ENCODE data around the gene SLC32A1. TPM values are rescaled to one million over a fixed set of nuclear protein-coding genes. Genes with fewer than 3 reads are reported as not detected.

Gene SLC32A1
- total and polyA plus RNA-seq, 4 experiments from 2014 or later, result not detected

GRCh38 chr20:38769376-38770295 is 45.4 kb downstream of the SLC32A1 start:
- Histone ChIP-seq H3K27ac (ENCODE audit: low read depth, low read length) (no peak overlapping the region), H3K4me3 (ENCODE audit: low read length in 2 of 2) (no peak overlapping the region), H3K36me3 (ENCODE audit: insufficient read depth, low read length) (peaks cover 64% of the 10 kb centered on the region), H3K9me3 (ENCODE audit: control insufficient read depth in 1 of 2, low read length in 2 of 2) (no peaks in the 10 kb centered on the region), H3K4me1 (ENCODE audit: insufficient read depth, low read length) (no peaks in the 10 kb centered on the region), H3K27me3 (ENCODE audit: insufficient read depth, low read length) (no peaks in the 10 kb centered on the region)
- Mint-ChIP-seq H3K27me3 (no peaks in the 10 kb centered on the region), H3K36me3 (peaks cover 75 to 86% of the 10 kb centered on the region in 2 donors), H3K4me1 (peaks cover 0 to 4% (median 0%) of the 10 kb centered on the region in 4 donors), H3K27ac (peak overlapping the region in 4 of 7 donors; percentile 7 to 63 (median 40)), H3K4me3 (no peak overlapping the region), H3K9me3 (peaks cover 4 to 16% (median 8%) of the 10 kb centered on the region in 8 donors)
- ChIA-PET POLR2A (ENCODE audit: partially characterized antibody) (no interaction called here), CTCF (ENCODE audit: partially characterized antibody) (interaction anchor here (1.1 to 1.6 kb wide), 2 partner anchors 123 kb away, joined by 5 to 6 read pairs; no protein-coding TSS in a partner anchor)
- intact Hi-C loops (cut with micrococcal nuclease), result no loop called here
- no peak for DNase-seq

GRCh38 chr20:38770546-38770945 is 46.3 kb downstream of the SLC32A1 start:
- no peak overlapping the region for H3K27ac Mint-ChIP-seq
- H3K4me1 ChIP-seq (ENCODE audit: insufficient read depth, low read length), result no peaks in the 10 kb centered on the region
- DNase-seq, result no peak
- intact Hi-C loops (cut with micrococcal nuclease), result no loop called here
- no peak overlapping the region for H3K4me3 Mint-ChIP-seq
- peaks cover 70 to 80% of the 10 kb centered on the region in 2 donors for H3K36me3 Mint-ChIP-seq
- no peaks in the 10 kb centered on the region for H3K9me3 ChIP-seq (ENCODE audit: control insufficient read depth in 1 of 2, low read length in 2 of 2)
- H3K27ac ChIP-seq (ENCODE audit: low read depth, low read length), result no peak overlapping the region
- ChIA-PET CTCF (ENCODE audit: partially characterized antibody) (interaction anchor here (1.1 kb wide), 1 partner anchor 122 kb away, joined by 5 read pairs; no protein-coding TSS in a partner anchor), POLR2A (ENCODE audit: partially characterized antibody) (no interaction called here)
- H3K9me3 Mint-ChIP-seq, result peaks cover 4 to 16% (median 8%) of the 10 kb centered on the region in 8 donors
- no peaks in the 10 kb centered on the region for H3K27me3 ChIP-seq (ENCODE audit: insufficient read depth, low read length)
- no peaks in the 10 kb centered on the region for H3K4me1 Mint-ChIP-seq
- H3K27me3 Mint-ChIP-seq, result no peaks in the 10 kb centered on the region
- H3K4me3 ChIP-seq (ENCODE audit: low read length in 2 of 2), result no peak overlapping the region
- peaks cover 60% of the 10 kb centered on the region for H3K36me3 ChIP-seq (ENCODE audit: insufficient read depth, low read length)

GRCh38 chr20:38770970-38771369 is 46.7 kb downstream of the SLC32A1 start:
- Mint-ChIP-seq H3K36me3 (peaks cover 67 to 76% of the 10 kb centered on the region in 2 donors), H3K27me3 (no peaks in the 10 kb centered on the region), H3K9me3 (peaks cover 4 to 16% (median 8%) of the 10 kb centered on the region in 8 donors), H3K4me1 (no peaks in the 10 kb centered on the region), H3K27ac (peak overlapping the region in 1 of 7 donors; percentile 60), H3K4me3 (no peak overlapping the region)
- Histone ChIP-seq H3K4me1 (ENCODE audit: insufficient read depth, low read length) (no peaks in the 10 kb centered on the region), H3K9me3 (ENCODE audit: control insufficient read depth in 1 of 2, low read length in 2 of 2) (no peaks in the 10 kb centered on the region), H3K4me3 (ENCODE audit: low read length in 2 of 2) (no peak overlapping the region), H3K36me3 (ENCODE audit: insufficient read depth, low read length) (peaks cover 55% of the 10 kb centered on the region), H3K27me3 (ENCODE audit: insufficient read depth, low read length) (no peaks in the 10 kb centered on the region), H3K27ac (ENCODE audit: low read depth, low read length) (no peak overlapping the region)
- intact Hi-C loops (cut with micrococcal nuclease), result no loop called here
- CTCF ChIA-PET (ENCODE audit: partially characterized antibody), result interaction anchor here (1.1 kb wide), 1 partner anchor 122 kb away, joined by 5 read pairs; no protein-coding TSS in a partner anchor
- POLR2A ChIA-PET (ENCODE audit: partially characterized antibody), result no interaction called here
- DNase-seq, result no peak

- CTCF ChIA-PET (ENCODE audit: partially characterized antibody), result no interaction called here
- Mint-ChIP-seq H3K27ac (peak overlapping the region in 1 of 7 donors; percentile 60), H3K4me3 (no peak overlapping the region), H3K9me3 (peaks cover 4 to 16% (median 8%) of the 10 kb centered on the region in 8 donors), H3K4me1 (peaks cover 0 to 1% (median 0%) of the 10 kb centered on the region in 4 donors), H3K27me3 (no peaks in the 10 kb centered on the region), H3K36me3 (peaks cover 64 to 73% of the 10 kb centered on the region in 2 donors)
- H3K4me3 ChIP-seq (ENCODE audit: low read length in 2 of 2), result no peak overlapping the region
- POLR2A ChIA-PET (ENCODE audit: partially characterized antibody), result no interaction called here
- H3K36me3 ChIP-seq (ENCODE audit: insufficient read depth, low read length), result peaks cover 53% of the 10 kb centered on the region
- intact Hi-C loops (cut with micrococcal nuclease), result no loop called here
- H3K27ac ChIP-seq (ENCODE audit: low read depth, low read length), result no peak overlapping the region
- H3K4me1 ChIP-seq (ENCODE audit: insufficient read depth, low read length), result no peaks in the 10 kb centered on the region
- no peaks in the 10 kb centered on the region for H3K27me3 ChIP-seq (ENCODE audit: insufficient read depth, low read length)
- no peak for DNase-seq
- no peaks in the 10 kb centered on the region for H3K9me3 ChIP-seq (ENCODE audit: control insufficient read depth in 1 of 2, low read length in 2 of 2)
Measured at GRCh38 chr20:38771621-38772020, 47.3 kb downstream of the SLC32A1 start.

- H3K9me3 Mint-ChIP-seq, result peaks cover 4 to 16% (median 8%) of the 10 kb centered on the region in 8 donors
- Histone ChIP-seq H3K4me1 (ENCODE audit: insufficient read depth, low read length) (no peaks in the 10 kb centered on the region), H3K27me3 (ENCODE audit: insufficient read depth, low read length) (no peaks in the 10 kb centered on the region), H3K9me3 (ENCODE audit: control insufficient read depth in 1 of 2, low read length in 2 of 2) (no peaks in the 10 kb centered on the region), H3K36me3 (ENCODE audit: insufficient read depth, low read length) (peaks cover 32% of the 10 kb centered on the region), H3K4me3 (ENCODE audit: low read length in 2 of 2) (no peak overlapping the region), H3K27ac (ENCODE audit: low read depth, low read length) (no peak overlapping the region)
- DNase-seq, result no peak
- ChIA-PET CTCF (ENCODE audit: partially characterized antibody) (no interaction called here), POLR2A (ENCODE audit: partially characterized antibody) (no interaction called here)
- no peaks in the 10 kb centered on the region for H3K27me3 Mint-ChIP-seq
- H3K36me3 Mint-ChIP-seq, result peaks cover 50 to 54% of the 10 kb centered on the region in 2 donors
- peaks cover 0 to 3% (median 0%) of the 10 kb centered on the region in 4 donors for H3K4me1 Mint-ChIP-seq
- no peak overlapping the region for H3K4me3 Mint-ChIP-seq
- H3K27ac Mint-ChIP-seq, result peak overlapping the region in 1 of 7 donors; percentile 19
- intact Hi-C loops (cut with micrococcal nuclease), result no loop called here
Measured at GRCh38 chr20:38774167-38774566, 49.9 kb downstream of the SLC32A1 start.

GRCh38 chr20:38776363-38776762 is 52.1 kb downstream of the SLC32A1 start:
- ChIA-PET POLR2A (ENCODE audit: partially characterized antibody) (no interaction called here), CTCF (ENCODE audit: partially characterized antibody) (no interaction called here)
- Mint-ChIP-seq H3K4me1 (peaks cover 6 to 9% (median 7%) of the 10 kb centered on the region in 4 donors), H3K27me3 (no peaks in the 10 kb centered on the region), H3K4me3 (peak overlapping the region in 2 of 8 donors; percentile 31 to 44), H3K36me3 (peaks cover 38 to 45% of the 10 kb centered on the region in 2 donors), H3K9me3 (peaks cover 4 to 16% (median 8%) of the 10 kb centered on the region in 8 donors), H3K27ac (peak overlapping the region in 2 of 7 donors; percentile 59 to 63)
- H3K27ac ChIP-seq (ENCODE audit: low read depth, low read length), result no peak overlapping the region
- H3K9me3 ChIP-seq (ENCODE audit: control insufficient read depth in 1 of 2, low read length in 2 of 2), result no peaks in the 10 kb centered on the region
- no peak overlapping the region for H3K4me3 ChIP-seq (ENCODE audit: low read length in 2 of 2)
- H3K27me3 ChIP-seq (ENCODE audit: insufficient read depth, low read length), result no peaks in the 10 kb centered on the region
- intact Hi-C loops (cut with micrococcal nuclease), result no loop called here
- DNase-seq, result peak in 1 of 5 donors; percentile 19
- peaks cover 26% of the 10 kb centered on the region for H3K36me3 ChIP-seq (ENCODE audit: insufficient read depth, low read length)
- H3K4me1 ChIP-seq (ENCODE audit: insufficient read depth, low read length), result no peaks in the 10 kb centered on the region

All from CD4-positive, alpha-beta memory T cell (primary cell).